Adrenal gland (tissue), 5 donors: ENCODE measurements around the gene WFDC9.

ENCODE experiments used
- CTCF ChIP-seq, 6 experiments: fragments of 450-650 bp in 4 of 6; fragments of 200-600 bp in 2 of 6; sonication (generic) in 1 of 6; IDR thresholded peaks; 1 replicate in 5 of 6; 2 replicates in 1 of 6; pipeline versions ENCODE4 v1.5.1 to v1.8.0; 2016 to 2021; ENCODE audit warnings: antibody characterized with exemption in 6 of 6, mild to moderate bottlenecking in 2 of 6, moderate library complexity in 1 of 6
- POLR2A ChIP-seq, 2 donors: fragments of 450-650 bp; IDR thresholded peaks; one replicate each; pipeline ENCODE4 v1.6.1; 2017; ENCODE audit warnings: antibody characterized with exemption in 2 of 2, mild to moderate bottlenecking in 2 of 2, moderate library complexity in 1 of 2
- donor health status: DM: no; HTN: no; CAD: no.

DNA sequence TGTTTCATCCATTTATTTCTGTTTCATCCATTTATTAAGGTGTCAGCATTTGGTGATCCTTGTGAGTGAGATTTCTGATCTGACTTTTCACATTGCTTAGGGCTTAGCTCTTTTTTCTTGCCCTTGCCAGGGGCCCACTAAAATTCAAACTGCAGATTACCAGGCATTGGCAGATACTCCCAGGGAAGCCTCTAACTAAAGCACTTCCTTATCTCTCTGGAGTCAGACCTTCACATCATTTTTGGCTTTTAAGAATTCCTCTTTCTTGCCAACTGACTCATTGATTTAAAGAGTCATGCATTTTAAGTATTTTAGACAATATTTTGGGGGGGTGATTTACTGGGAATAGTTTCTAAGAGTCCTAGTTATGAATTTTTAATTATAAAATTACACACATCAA lies 49.4 kb downstream of the WFDC9 start:
- TF ChIP-seq CTCF (IDR thresholded peaks at IDR 0.05) (no peak), POLR2A (IDR thresholded peaks at IDR 0.05) (no peak)
